Adrenal gland (tissue), 5 donors: ENCODE measurements around the gene ITGA1.

ENCODE experiments used
- CTCF ChIP-seq, 6 experiments: fragments of 450-650 bp in 4 of 6; fragments of 200-600 bp in 2 of 6; sonication (generic) in 1 of 6; IDR thresholded peaks; 1 replicate in 5 of 6; 2 replicates in 1 of 6; pipeline versions ENCODE4 v1.5.1 to v1.8.0; 2016 to 2021; ENCODE audit warnings: antibody characterized with exemption in 6 of 6, mild to moderate bottlenecking in 2 of 6, moderate library complexity in 1 of 6
- POLR2A ChIP-seq, 2 donors: fragments of 450-650 bp; IDR thresholded peaks; one replicate each; pipeline ENCODE4 v1.6.1; 2017; ENCODE audit warnings: antibody characterized with exemption in 2 of 2, mild to moderate bottlenecking in 2 of 2, moderate library complexity in 1 of 2
- donor health status: DM: no; HTN: no; CAD: no.

- TF ChIP-seq CTCF (IDR thresholded peaks at IDR 0.05) (no peak), POLR2A (IDR thresholded peaks at IDR 0.05) (no peak)
Measured at GRCh38 chr5:52888363-52888762, 100.6 kb downstream of the ITGA1 start.
